LNCAP (cell line): ENCODE results near the gene CIAO2B.

Experiments used
- TF ChIP-seq, protein P1 (sequence below): fragments of 450-650 bp; IDR thresholded peaks from 2 replicates; pipeline ENCODE4 v1.5.1; 2017; ENCODE audit warnings: mild to moderate bottlenecking

The CIAO2B gene

DNA sequence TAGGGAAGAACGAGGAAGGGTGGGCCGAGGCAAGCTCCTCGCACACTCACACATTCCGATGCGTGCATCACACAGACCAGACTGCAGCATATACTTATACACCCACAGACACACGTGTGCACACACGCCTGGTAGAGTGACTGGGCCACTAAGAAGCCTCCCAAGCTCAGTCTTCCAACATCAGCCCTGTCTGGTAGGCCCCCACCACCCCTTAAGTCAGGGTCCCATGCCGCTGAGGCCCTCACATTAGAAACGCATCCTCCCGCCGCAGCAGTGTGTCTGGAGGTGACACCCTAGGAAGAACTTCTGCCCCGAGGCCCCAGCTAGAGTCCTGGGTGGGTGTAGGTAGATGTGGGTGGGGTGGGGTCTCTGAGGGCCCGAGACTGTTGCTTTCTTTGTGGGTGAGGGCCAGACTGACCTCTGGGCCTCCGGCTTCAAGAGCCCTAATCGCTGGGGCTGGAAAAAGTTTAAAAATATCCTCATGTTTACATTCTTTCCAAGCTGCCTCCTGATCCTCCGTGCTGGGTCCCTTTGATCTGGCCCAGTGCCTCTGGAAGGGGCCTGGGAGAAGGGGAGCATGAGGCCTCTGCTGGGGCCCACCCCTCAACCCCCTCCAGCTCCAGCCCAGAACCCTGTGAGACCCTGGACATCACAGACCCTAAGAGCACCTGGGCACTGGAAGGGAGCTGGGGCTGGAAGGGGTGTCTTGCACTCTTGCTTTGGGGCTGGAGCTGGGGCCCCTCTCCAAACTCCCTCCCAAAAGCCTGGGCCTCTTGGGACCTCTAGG lies 29.2 kb downstream of the CIAO2B start:
- TF ChIP-seq, protein P1, sequence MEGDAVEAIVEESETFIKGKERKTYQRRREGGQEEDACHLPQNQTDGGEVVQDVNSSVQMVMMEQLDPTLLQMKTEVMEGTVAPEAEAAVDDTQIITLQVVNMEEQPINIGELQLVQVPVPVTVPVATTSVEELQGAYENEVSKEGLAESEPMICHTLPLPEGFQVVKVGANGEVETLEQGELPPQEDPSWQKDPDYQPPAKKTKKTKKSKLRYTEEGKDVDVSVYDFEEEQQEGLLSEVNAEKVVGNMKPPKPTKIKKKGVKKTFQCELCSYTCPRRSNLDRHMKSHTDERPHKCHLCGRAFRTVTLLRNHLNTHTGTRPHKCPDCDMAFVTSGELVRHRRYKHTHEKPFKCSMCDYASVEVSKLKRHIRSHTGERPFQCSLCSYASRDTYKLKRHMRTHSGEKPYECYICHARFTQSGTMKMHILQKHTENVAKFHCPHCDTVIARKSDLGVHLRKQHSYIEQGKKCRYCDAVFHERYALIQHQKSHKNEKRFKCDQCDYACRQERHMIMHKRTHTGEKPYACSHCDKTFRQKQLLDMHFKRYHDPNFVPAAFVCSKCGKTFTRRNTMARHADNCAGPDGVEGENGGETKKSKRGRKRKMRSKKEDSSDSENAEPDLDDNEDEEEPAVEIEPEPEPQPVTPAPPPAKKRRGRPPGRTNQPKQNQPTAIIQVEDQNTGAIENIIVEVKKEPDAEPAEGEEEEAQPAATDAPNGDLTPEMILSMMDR: no peak

DNA sequence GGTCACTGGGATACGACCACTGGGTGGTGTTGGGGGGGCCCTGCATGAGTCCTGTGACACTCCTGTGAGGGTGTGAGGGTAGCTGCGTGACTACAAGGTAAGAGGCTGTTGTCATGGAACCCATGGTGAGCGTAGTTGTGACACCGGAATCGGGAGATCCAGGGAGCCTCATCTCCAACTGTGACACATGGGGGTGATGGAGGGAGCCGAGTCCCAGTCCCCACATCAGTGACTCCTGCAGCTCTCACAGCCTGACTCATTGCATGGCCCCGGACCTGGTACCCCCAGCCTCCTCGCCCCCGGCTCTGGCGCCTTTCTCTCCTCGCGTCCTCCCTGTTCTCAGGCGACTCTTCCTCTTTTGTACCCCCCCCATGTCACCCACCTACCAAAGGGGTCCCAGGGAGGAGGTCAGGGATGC lies 29.8 kb downstream of the CIAO2B start:
- TF ChIP-seq, protein P1: no peak

GRCh38 chr16:66903544-66904427 lies 30.4 kb downstream of the CIAO2B start:
- TF ChIP-seq, protein P1: no peak

DNA sequence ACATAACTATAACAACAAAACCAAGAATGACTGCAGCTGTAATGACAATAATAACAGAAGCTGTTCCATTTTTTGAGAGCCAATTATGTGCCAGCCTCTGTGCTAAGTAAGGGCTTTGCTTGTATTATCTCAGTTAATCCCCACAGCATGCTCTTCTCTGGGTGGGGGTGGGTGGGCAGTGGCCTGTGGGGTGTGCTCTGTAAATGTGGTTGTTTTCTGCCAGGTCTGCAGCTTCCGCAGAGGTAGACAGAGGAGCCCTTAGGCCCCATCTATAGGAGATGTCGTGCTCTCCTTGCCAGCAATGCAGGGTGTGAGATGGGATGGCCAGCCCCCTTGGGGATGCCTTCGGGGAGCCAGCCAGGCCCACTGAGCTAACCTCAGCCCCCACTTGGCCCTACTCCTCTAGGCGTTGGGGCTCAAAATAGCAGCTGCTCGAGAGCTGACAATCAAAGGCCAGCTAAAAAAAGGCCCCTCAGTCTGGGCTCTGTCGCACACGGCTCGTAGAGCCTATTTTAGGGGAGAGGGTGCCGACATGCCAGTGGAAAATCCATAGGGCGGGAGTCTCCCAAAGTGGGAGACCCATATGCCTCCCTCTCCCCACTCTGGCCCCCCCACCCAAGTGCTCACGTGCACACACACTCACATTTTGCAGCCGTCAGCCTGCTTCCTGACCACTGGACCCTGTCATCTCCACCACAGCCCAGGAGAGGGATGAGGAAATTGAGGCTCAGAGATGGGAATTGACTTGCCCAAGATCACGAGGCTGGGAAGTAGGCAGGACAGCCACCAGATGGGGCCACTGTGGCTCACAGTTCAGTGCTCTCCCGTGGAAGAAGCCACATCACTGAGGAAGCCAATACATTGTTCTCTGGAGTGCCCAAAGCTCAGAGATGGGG lies 31.3 kb downstream of the CIAO2B start:
- TF ChIP-seq, protein P1: no peak

DNA sequence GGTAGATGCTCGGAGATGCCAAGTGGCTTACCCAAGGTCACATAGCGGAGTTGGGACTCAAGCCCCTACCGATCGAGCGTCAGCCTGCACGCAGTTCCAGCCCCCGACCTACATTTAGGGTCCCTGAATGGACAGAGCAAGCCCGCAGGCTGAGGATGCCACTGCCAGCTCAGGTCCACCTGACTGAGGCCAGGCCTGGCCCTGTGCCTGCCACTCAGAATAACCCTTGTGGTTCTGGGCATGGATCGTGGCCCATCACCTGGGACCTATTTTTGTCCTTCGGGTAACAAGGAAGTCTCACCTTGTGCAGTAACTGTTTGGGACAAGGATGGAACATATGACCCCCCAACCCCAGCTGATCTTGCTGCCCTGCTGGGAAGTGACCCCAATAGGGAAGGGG lies 32.6 kb downstream of the CIAO2B start:
- TF ChIP-seq, protein P1: no peak

DNA sequence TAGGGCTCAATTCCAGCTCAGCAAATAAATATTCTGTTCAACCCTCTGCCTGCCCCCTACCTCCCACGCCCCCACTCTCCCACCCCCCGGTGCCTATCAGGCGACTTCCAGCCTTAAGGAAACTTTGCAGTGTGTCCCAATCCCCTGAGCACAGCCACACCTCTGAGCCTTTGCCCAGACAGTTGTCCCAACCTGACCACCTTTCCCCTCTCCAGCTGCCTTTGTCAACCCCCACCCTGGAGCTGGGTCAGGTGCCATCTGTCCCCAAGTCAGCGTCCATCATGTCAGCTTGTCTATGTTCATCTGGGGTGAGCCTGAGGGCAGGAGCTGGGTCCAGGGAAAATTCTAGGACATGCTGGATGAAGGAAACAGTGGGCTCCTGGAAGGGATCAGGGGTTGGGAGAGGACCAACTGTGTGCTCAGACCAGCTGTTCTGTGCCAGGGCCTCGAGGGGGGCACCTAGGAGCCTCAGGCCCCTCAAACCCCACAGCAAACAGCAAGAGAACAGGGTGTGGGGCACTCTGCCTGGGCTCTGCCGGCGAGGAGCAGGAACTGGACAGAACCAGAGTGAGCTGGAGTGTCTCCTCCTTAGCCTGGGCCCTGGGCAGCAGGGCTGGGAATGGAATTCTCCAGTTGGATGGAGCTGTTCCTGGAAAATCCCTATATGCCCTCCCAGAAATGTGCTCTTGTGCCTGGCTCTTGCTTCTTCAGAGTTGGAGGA lies 33.3 kb downstream of the CIAO2B start:
- TF ChIP-seq, protein P1: no peak
